Measurements from ENCODE around the gene CPS1.

Gene CPS1

DNA sequence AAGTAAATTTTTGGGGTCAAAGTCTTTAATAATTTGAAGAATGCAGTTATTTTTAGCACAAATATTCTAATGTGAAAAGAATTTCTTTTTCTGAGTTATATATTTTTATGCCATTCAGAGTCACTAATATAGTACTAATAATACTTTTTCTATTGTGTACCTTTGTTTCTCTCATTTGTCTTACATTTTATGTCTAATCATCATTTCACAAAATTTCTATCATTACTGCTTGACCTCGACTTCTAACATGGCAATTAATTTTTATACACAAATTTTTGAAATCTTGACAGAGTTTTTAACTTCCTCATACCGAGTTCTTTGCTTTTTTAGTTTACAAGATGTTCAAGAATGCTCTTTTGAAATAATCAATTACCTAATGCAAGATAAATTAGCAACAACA lies 8.4 kb upstream of the CPS1 start:
- no peak for DNase-seq

GRCh38 chr2:210548878-210549384 lies 7.5 kb upstream of the CPS1 start:
- no peak for DNase-seq

DNA sequence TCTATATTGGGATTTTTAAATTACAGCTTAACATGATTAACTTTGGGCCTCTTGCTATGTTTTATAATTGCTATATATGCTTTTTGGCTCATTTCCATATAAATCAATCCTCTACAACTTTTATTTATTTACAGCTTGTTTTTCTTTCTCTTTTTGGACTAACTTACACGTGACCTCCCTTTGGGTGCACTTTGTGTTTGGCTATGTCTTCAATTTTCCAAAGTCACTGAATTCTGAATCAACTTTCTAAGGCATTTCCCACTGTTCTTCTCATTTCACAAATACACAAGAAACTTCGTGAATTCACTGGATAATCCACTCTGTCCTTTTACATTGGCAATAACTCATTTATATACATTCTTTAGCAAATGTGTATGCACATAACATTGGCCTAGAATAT lies 5.4 kb upstream of the CPS1 start:
- DNase-seq, result no peak

DNA sequence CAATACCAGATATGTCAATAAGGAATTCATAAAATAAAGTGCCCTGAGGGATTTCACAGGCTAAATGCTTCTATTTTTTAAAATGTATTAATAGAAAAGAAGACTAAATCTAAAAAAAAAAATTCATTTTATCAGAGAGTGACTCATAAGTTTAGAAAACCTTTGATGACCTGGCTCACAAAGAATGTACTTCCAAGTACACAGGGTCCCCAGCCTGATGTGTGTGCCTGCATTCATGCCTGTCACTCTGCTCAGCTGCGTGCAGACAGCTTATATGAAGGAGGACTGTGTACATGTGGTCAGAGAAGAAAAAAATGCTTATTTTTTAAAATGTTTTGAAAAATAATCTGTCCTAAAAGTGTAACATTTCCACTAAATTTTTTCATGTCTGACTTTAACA lies 3.0 kb upstream of the CPS1 start:
- DNase-seq, result no peak

DNA sequence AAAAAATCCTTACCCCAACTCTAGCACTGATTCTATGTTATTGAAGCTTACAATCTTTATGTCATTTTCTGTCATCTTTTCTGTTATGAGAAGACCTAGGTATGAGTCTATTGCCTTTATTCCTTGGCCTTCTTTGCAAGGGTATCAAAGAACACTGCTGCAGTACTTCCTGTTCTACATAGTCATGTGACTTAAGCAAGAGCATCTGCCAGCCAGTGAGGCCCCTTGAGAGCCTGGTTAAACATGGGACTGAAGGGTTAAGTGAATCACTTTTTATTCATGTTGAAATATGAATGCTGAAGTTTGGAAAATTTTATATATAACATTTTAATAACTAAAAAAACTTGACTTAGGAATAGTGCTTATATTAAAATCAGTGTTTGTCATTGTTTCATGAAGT lies 844 bp upstream of the CPS1 start:
- DNase-seq, result no peak

- DNase-seq, result no peak
Observed at GRCh38 chr2:210557721-210558120, 1.3 kb downstream of the CPS1 start.

DNA sequence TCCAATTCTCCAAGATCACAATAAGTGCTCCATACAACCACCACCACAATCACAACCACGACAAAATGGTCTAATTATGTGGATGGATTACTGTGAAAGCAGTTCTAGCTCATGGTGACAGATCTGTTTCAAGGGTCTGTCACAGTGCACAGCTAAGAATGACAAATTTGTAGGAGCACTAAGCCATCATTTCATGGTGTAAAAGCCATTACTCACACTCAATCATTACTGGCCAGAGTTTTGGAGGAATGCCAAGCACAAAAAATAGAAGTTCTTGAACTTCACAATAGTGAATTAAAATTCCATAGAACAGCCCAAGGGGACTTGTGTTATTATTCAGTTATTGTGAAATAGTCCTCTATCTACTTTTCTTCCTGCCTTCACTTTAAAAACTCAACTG lies 2.3 kb downstream of the CPS1 start:
- DNase-seq, result no peak

DNA sequence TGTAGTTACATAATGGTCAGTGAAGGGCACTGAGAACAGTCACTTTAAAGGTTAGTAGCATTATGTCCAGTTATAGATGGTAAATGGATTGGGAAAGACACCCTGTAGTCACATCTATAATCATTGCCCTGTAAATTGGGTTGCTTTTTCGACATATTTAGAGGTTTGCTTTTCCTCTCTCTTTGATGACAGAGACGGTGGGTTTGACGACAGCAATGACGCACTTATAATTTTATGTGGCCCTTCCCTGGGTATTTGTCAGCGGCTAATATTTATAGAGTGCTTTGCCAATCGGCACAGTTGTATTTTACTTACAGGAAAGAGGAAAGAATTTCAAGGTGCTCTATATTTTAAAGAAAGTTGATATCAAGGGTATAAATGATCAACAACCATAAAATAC lies 2.8 kb downstream of the CPS1 start:
- no peak for DNase-seq

GRCh38 chr2:210561475-210561874 lies 5.1 kb downstream of the CPS1 start:
- DNase-seq, result no peak

GRCh38 chr2:210562091-210562490 lies 5.7 kb downstream of the CPS1 start:
- DNase-seq, result no peak

DNA sequence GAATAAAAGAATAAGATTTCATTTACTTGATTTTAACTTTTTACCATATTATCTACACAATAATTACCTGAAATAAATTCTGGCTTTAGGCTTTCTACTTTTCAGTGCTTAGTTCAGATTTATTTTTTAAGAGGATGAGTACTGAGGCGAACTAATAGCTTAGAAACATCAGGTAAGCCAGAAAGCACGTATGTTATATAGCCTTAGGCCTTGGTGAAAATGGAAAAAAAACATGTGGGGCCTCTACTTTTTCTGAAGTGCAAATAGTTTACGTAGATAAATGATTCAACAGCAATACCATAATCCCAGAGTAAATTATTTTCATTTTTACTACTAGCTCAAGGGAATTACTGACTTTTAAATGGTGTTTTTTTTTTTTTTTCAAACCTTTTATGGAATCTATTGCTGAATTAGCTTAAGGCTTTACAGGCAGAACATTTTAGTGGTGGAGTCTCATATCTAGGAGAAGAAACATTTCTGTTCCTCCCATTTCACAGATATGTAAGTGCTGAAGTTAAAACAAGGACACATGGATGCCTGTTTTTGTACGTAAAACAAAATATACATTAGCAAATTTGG lies 6.2 kb downstream of the CPS1 start:
- DNase-seq, result no peak

DNA sequence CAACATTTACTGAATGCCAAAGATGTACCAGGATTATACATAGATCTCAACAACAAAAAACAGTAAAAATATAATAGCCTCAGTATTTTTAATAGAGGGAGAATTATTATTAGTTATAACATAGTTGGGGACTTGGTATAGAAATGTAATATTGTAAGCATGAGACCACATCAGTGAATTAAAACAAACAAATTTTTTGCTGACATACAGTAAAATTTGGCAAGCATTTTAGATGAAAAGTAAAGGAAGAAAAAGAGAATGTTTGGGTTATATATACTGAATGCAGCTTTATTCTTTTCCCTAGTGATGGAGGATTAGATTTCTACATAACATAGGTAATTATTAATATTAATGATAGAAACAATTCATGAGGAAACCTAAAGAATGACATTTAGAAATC lies 10.9 kb downstream of the CPS1 start:
- DNase-seq, result no peak

GRCh38 chr2:210568108-210568507 lies 11.7 kb downstream of the CPS1 start:
- DNase-seq, result no peak

DNA sequence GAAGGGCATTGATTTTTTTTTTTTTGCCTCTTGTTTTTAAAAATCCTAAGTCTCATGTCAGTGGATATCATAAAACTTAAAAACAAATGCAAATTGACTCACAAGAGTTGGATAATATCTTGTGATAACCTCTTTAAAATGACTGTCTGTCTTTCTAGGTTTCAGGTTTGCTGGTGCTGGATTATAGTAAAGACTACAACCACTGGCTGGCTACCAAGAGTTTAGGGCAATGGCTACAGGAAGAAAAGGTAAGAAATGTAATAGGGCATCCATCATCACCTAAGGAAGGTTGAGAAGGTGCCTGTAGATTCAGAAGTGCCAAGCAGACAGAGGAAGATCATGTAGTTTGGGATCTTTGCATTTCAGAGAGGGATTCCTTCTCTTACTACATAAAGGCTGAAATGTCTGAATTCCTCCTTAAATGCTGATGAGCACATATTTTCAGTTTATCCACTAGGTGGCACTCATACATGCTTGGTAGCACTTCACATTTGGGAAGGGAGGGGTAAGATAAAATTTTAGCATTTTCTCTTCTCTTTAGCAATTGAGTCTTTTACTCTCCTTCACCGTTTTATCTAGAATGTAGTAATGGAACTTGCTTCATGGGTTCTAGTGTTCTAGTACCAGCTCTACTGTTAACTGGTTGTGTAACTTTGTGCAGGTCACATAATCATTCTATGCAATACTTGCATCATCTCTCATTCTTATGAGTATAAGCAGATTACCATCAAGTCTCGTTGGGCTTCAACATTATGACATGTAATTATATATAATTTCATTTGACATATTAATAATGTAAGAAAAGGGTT lies 21.1 kb downstream of the CPS1 start:
- no peak for DNase-seq

- DNase-seq, result no peak
Observed at GRCh38 chr2:210584834-210585233, 28.4 kb downstream of the CPS1 start.

- no peak for DNase-seq
Observed at GRCh38 chr2:210586381-210586780, 30.0 kb downstream of the CPS1 start.

DNA sequence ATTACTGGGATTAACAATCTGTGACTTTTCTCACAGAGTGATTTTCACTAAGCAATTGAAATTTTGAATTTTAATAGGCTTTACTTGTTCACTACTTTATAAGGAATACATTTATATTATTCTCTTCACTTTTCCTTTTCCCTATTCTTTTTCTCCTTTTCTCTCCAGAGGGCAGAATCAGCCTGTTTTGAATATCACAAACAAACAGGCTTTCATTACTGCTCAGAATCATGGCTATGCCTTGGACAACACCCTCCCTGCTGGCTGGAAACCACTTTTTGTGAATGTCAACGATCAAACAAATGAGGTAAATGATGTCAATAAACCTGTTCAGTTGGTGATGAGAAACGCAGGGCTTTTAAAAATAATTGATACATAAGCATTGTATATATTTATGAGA lies 35.3 kb downstream of the CPS1 start:
- no peak for DNase-seq

DNA sequence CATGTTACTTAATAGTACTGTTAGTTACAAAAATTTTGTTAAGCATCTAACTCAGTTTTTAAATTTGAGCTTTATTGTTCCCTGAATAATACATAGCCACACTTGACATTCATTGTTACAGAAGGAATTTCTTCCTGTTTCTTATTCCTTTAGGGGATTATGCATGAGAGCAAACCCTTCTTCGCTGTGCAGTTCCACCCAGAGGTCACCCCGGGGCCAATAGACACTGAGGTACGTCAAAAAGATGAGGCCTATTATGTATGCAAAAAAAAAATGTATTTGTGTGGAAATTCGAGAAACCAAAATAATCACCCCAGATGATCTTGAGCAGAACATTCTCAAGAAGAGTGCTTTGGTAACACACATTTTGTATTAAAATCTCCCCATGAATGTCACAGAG lies 36.3 kb downstream of the CPS1 start:
- DNase-seq, result no peak

- no peak for DNase-seq
Observed at GRCh38 chr2:210593166-210593565, 36.8 kb downstream of the CPS1 start.

- no peak for DNase-seq
Observed at GRCh38 chr2:210598219-210598618, 41.8 kb downstream of the CPS1 start.

GRCh38 chr2:210599476-210599875 lies 43.1 kb downstream of the CPS1 start:
- DNase-seq, result no peak

GRCh38 chr2:210604666-210605065 lies 48.3 kb downstream of the CPS1 start:
- DNase-seq, result no peak

DNA sequence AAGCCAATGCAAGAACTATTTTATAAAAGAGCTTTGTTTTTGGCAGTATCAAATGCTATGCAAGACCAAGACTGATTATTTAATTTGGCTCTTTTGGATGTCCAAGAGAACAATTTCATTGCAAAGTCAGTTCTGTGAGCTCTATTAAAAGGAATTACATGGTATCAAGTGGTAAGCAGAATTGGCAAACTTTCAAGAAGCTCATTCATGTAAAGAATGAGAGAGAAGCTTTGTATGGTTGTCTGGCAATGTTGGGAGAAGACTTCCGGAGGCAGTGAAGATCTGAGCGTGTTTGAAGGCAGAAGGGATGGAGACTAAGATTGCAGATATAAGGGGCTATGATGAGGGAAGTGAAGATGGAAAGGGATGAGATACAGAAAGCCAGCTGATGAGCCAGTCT lies 49.6 kb downstream of the CPS1 start:
- no peak for DNase-seq

- no peak for DNase-seq
Observed at GRCh38 chr2:210611466-210611865, 55.1 kb downstream of the CPS1 start.

GRCh38 chr2:210616074-210616473 lies 59.7 kb downstream of the CPS1 start:
- DNase-seq, result no peak
